CD14-positive monocyte (primary cell): ENCODE data around the gene C16orf96. TPM values are rescaled to one million over a fixed set of nuclear protein-coding genes. Genes with fewer than 3 reads are reported as not detected.

Experiments used
- DNase-seq, 3 donors: peaks; one replicate each; pipeline ENCODE4 v3.0.0-alpha.2; 2011 to 2022
- H2AFZ ChIP-seq: 2 replicates; pipeline ENCODE4 v1.6.0; 2012; ENCODE audit warnings: mild to moderate bottlenecking, low read depth, low read length, inconsistent platforms; ENCODE audit not compliant: insufficient read depth, poor library complexity, severe bottlenecking
- H3K27ac ChIP-seq, 2 donors: 1 replicate in 1 of 2; 2 replicates in 1 of 2; pipeline ENCODE4 v1.5.1; 2012 to 2013; ENCODE audit warnings: low read length in 2 of 2, control low read depth in 1 of 2, inconsistent platforms in 1 of 2, low read depth in 1 of 2, mild to moderate bottlenecking in 1 of 2
- H3K27me3 ChIP-seq, 2 donors: one replicate each; pipeline versions ENCODE4 v1.6.0 to v1.6.1; 2011 to 2013; ENCODE audit warnings: low read length in 2 of 2; ENCODE audit not compliant: control insufficient read depth in 2 of 2, insufficient read depth in 2 of 2
- H3K36me3 ChIP-seq, 2 donors: replicated peaks in 1 of 2; 1 replicate in 1 of 2; 2 replicates in 1 of 2; pipeline versions ENCODE4 v1.5.1 to v1.6.1; 2012 to 2013; ENCODE audit warnings: low read length in 2 of 2, control low read depth in 1 of 2, inconsistent platforms in 1 of 2, mild to moderate bottlenecking in 1 of 2; ENCODE audit not compliant: insufficient read depth in 2 of 2, control insufficient read depth in 1 of 2
- H3K4me1 ChIP-seq, 2 donors: 1 replicate in 1 of 2; 2 replicates in 1 of 2; pipeline versions ENCODE4 v1.5.1 to v1.6.1; 2012 to 2013; ENCODE audit warnings: low read length in 2 of 2, control low read depth in 1 of 2, inconsistent platforms in 1 of 2, mild to moderate bottlenecking in 1 of 2, moderate library complexity in 1 of 2; ENCODE audit not compliant: insufficient read depth in 2 of 2, control insufficient read depth in 1 of 2
- H3K4me2 ChIP-seq: replicated peaks from 2 replicates; pipeline ENCODE3; 2012; ENCODE audit warnings: low read length, moderate library complexity, mild to moderate bottlenecking; ENCODE audit not compliant: poor library complexity, severe bottlenecking; ENCODE audit errors: extremely low read depth
- H3K4me3 ChIP-seq, 3 experiments: fragments of 200-600 bp in 1 of 3; sonication (generic) in 1 of 3; replicated peaks in 1 of 3; 1 replicate in 2 of 3; 2 replicates in 1 of 3; pipeline ENCODE4 v1.5.1; 2011 to 2013; ENCODE audit warnings: low read length in 3 of 3, mild to moderate bottlenecking in 3 of 3, control low read depth in 2 of 3, low read depth in 2 of 3, inconsistent platforms in 1 of 3, moderate library complexity in 1 of 3
- H3K79me2 ChIP-seq: 2 replicates; pipeline ENCODE4 v1.6.0; 2012; ENCODE audit warnings: mild to moderate bottlenecking, control low read depth, inconsistent platforms, low read length, moderate library complexity; ENCODE audit not compliant: insufficient read depth
- H3K9ac ChIP-seq: 2 replicates; pipeline ENCODE4 v1.6.0; 2017; ENCODE audit warnings: low read length, mild to moderate bottlenecking; ENCODE audit not compliant: insufficient read depth, poor library complexity, severe bottlenecking
- H3K9me3 ChIP-seq, 2 donors: replicated peaks in 1 of 2; 1 replicate in 1 of 2; 2 replicates in 1 of 2; pipeline versions ENCODE4 v1.5.1 to v1.6.1; 2012 to 2013; ENCODE audit warnings: low read length in 2 of 2, control low read depth in 1 of 2; ENCODE audit not compliant: control insufficient read depth in 1 of 2, insufficient read depth in 1 of 2
- H4K20me1 ChIP-seq: 2 replicates; pipeline ENCODE4 v1.6.0; 2012; ENCODE audit warnings: mild to moderate bottlenecking, low read length, control low read depth, moderate library complexity; ENCODE audit not compliant: insufficient read depth
- H3K27ac Mint-ChIP-seq, 7 donors: one replicate each; pipeline ENCODE4 v1.8.0; 2020; ENCODE audit warnings: mild to moderate bottlenecking in 7 of 7, mixed read lengths in 7 of 7, moderate library complexity in 6 of 7, inconsistent platforms in 2 of 7
- H3K27me3 Mint-ChIP-seq, 3 donors: one replicate each; pipeline ENCODE4 v1.8.0; 2021 to 2022; ENCODE audit warnings: low read depth in 3 of 3, mild to moderate bottlenecking in 3 of 3, mixed read lengths in 3 of 3, moderate library complexity in 3 of 3, inconsistent platforms in 1 of 3
- H3K36me3 Mint-ChIP-seq, 2 donors: one replicate each; pipeline ENCODE4 v1.8.0; 2020; ENCODE audit warnings: mixed read lengths in 2 of 2, inconsistent platforms in 1 of 2, mild to moderate bottlenecking in 1 of 2
- H3K4me1 Mint-ChIP-seq: one replicate; pipeline ENCODE4 v1.8.0; 2020; ENCODE audit warnings: mild to moderate bottlenecking, mixed read lengths
- H3K4me3 Mint-ChIP-seq, 2 donors: one replicate each; pipeline ENCODE4 v1.8.0; 2020; ENCODE audit warnings: mild to moderate bottlenecking in 2 of 2, mixed read lengths in 2 of 2, moderate library complexity in 1 of 2
- H3K9me3 Mint-ChIP-seq, 7 donors: one replicate each; pipeline ENCODE4 v1.8.0; 2020 to 2022; ENCODE audit warnings: mixed read lengths in 7 of 7, mild to moderate bottlenecking in 6 of 7, moderate library complexity in 6 of 7, inconsistent platforms in 2 of 7
- CTCF ChIP-seq: fragments of 200-600 bp; IDR thresholded peaks from one replicate; pipeline ENCODE4 v1.8.0; 2022; ENCODE audit warnings: antibody characterized with exemption, mild to moderate bottlenecking
- WGBS: methylation state at CpG from one replicate; pipeline ENCODE4 v1.1.5; 2013; ENCODE audit warnings: missing lambda C conversion rate; ENCODE audit not compliant: insufficient coverage; 5-methylcytosine and 5-hydroxymethylcytosine counted together
- intact Hi-C, 2 donors: fragments of 100-400 bp; cut with micrococcal nuclease; formaldehyde crosslinking; loops; one replicate each; pipeline versions ENCODE4 v1.15.0 to v1.15.1; 2023
- polyA plus RNA-seq, 3 donors: library from polyadenylated mRNA; depleted of rRNA in 1 of 3; unstranded in 2 of 3; stranded (reverse) in 1 of 3; fragments of 300-500 nt in 2 of 3; fragments of >200 nt in 1 of 3; fragmentation: Illumina TruSeq in 2 of 3; gene quantifications; 1 replicate in 2 of 3; 2 replicates in 1 of 3; pipeline ENCODE4 v1.2.3, GENCODE V29; 2012 to 2021

Gene C16orf96
- polyA plus RNA-seq, 3 donors, result 0.13 TPM; not detected in 2

DNA sequence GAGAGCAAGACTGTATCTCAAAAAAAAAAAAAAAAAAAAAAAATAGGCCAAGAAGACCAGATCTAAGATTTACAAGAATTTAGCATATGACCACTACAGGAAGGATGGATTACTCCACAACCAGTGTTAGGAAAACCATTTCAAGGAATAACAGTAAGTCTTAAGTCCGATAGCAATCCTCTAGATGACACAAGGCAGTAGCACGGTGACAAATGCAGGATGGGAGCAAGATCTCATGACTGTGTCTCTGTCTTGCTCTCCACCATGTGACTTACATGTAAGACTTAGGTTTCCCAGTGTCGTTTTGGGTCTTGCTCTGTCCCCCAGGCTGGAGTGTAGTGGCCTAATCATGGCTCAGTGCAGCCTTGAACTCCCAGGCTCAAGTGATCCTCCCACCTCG, 27.8 kb downstream of the C16orf96 start:
- no peak overlapping the region for H3K4me3 Mint-ChIP-seq
- 68% methylated on average over 2 of the region's 4 CpGs for WGBS
- peaks cover 9 to 21% (median 16%) of the 10 kb centered on the region in 3 donors for H3K27me3 Mint-ChIP-seq
- Histone ChIP-seq H3K4me3 (no peak overlapping the region), H3K27me3 (peaks cover 0 to 9% of the 10 kb centered on the region in 2 donors), H2AFZ (no peak overlapping the region), H3K9ac (no peak overlapping the region), H3K27ac (no peak overlapping the region), H3K79me2 (no peaks in the 10 kb centered on the region), H3K9me3 (peaks cover 0 to 11% of the 10 kb centered on the region in 2 donors), H3K4me2 (no peak overlapping the region), H3K36me3 (no peaks in the 10 kb centered on the region), H4K20me1 (no peaks in the 10 kb centered on the region), H3K4me1 (no peaks in the 10 kb centered on the region)
- peak overlapping the region in 1 of 7 donors; percentile 28 for H3K27ac Mint-ChIP-seq
- peaks cover 3% of the 10 kb centered on the region for H3K4me1 Mint-ChIP-seq
- H3K36me3 Mint-ChIP-seq, result no peaks in the 10 kb centered on the region
- no peak for DNase-seq
- intact Hi-C loops, result no loop called here
- TF ChIP-seq CTCF, result no peak
- peaks cover 2 to 12% (median 7%) of the 10 kb centered on the region in 7 donors for H3K9me3 Mint-ChIP-seq

DNA sequence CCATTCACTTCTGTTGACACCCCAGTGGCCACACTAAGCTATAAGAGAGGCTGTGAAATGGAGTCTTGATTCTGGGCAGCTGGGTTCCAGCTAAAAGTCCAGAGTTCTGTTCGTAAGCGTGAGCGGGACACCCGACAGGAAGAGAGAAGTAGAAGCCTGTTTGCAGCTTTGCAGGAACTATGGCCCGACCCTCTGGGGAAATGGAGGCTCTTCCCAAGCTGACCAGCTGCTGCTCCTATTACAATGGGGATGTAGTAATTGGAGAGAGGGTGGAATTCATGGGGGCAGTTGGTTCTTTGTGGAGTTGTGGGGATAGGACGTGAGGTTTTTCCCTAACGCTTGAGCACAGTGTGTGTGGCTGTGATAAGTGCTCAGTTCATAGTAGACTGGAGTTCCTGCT, 30.2 kb downstream of the C16orf96 start:
- peaks cover 9 to 21% (median 16%) of the 10 kb centered on the region in 3 donors for H3K27me3 Mint-ChIP-seq
- Histone ChIP-seq H2AFZ (no peak overlapping the region), H3K4me3 (no peak overlapping the region), H3K9ac (no peak overlapping the region), H3K9me3 (peaks cover 0 to 11% of the 10 kb centered on the region in 2 donors), H3K4me1 (no peaks in the 10 kb centered on the region), H3K36me3 (no peaks in the 10 kb centered on the region), H3K27me3 (peaks cover 0 to 9% of the 10 kb centered on the region in 2 donors), H4K20me1 (no peaks in the 10 kb centered on the region), H3K27ac (no peak overlapping the region), H3K4me2 (no peak overlapping the region), H3K79me2 (no peaks in the 10 kb centered on the region)
- H3K4me1 Mint-ChIP-seq, result peaks cover 3% of the 10 kb centered on the region
- no peak for DNase-seq
- no peak overlapping the region for H3K4me3 Mint-ChIP-seq
- 52% methylated on average over 7 of the region's 7 CpGs for WGBS
- no peak for TF ChIP-seq CTCF
- H3K27ac Mint-ChIP-seq, result no peak overlapping the region
- peaks cover 2 to 12% (median 7%) of the 10 kb centered on the region in 7 donors for H3K9me3 Mint-ChIP-seq
- intact Hi-C loops, result loop anchor here in 1 of 2 donors (5.0 kb wide), 1 partner anchor 79 kb away; no protein-coding TSS in a partner anchor
- H3K36me3 Mint-ChIP-seq, result no peaks in the 10 kb centered on the region
